Measurements from ENCODE around the gene RBM3.

RBM3 gene

DNA sequence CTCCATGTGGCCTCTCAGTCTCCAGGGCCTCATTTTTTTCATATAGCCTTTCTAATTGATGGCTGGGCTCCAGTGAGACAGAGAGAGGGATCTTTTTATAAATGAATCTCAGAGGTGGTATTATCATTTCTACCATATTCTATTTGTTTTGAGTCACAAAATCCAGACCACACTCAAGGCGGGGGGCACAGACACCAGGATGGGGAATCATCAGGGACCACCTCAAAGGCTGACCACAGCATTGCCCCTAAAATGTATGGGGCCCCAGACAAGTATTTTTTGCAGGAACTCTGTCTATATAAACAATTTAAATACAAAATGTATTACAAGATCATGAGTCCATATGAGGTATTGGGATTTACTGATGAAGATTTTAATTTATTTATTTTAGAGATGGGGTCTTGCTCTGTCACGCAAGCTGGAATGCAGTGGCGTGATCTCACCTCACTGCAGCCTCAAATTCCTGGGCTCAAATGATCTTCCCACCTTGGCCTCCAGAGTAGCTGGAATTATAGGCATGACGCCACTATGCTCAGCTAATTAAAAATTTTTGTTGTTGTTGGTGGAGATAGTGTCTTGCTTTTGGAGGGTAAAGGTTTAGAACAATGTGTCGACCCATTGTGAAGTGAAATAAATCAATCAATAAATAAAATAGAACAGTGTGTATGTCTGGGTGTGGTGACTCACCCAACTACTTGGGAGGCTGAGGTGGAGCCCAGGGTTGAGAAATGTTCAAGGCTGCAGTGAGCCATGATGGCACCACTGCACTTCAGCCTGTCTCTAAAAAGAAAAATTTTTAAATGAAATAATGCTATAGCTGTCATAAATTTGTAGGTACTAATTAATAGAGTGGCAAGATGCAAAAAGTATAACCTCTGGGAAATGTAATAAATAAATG is 52.4 kb downstream of the RBM3 start:
- DNase-seq (ENCODE audit: low spot score), result no peak

Measured in left forelimb (tissue), 1 donor.